Measurements from ENCODE around the gene RESF1.
A peak's percentile ranks its signal among the peaks of the same experiment; 100 is the strongest.
"Not testable (repeated sequence)": the region's sequence is repeated elsewhere in the genome, so short reads cannot be mapped to it uniquely, and the experiment has no call there.

RESF1 gene

GRCh38 chr12:31948697-31949359 is 10.4 kb upstream of the RESF1 start:
- H3K4me1 ChIP-seq (ENCODE audit: insufficient read depth, low read length); H3K4me3 ChIP-seq (ENCODE audit: low read length); H3K27ac ChIP-seq (ENCODE audit: low read depth, low read length); H3K9ac ChIP-seq (ENCODE audit: low read depth, low read length); H3K36me3 ChIP-seq (ENCODE audit: insufficient read depth, low read length); H3K27me3 ChIP-seq (ENCODE audit: insufficient read depth, low read length): not testable (repeated sequence)
- H3K9me3 ChIP-seq (ENCODE audit: insufficient read depth, low read depth, low read length): peaks cover 22% of the 10 kb centered on the region
- WGBS: 90% methylated on average over 3 of the region's 3 CpGs

GRCh38 chr12:31950088-31950487 is 9.1 kb upstream of the RESF1 start:
- no peak overlapping the region for H3K27ac ChIP-seq (ENCODE audit: low read depth, low read length)
- WGBS: 93% methylated on average over 2 of the region's 4 CpGs
- H3K4me1 ChIP-seq (ENCODE audit: insufficient read depth, low read length): no peaks in the 10 kb centered on the region
- H3K9ac ChIP-seq (ENCODE audit: low read depth, low read length): no peak overlapping the region
- H3K36me3 ChIP-seq (ENCODE audit: insufficient read depth, low read length): no peaks in the 10 kb centered on the region
- H3K9me3 ChIP-seq (ENCODE audit: insufficient read depth, low read depth, low read length): peaks cover 15% of the 10 kb centered on the region; the same call in 1 of the 2 replicates
- no peaks in the 10 kb centered on the region for H3K27me3 ChIP-seq (ENCODE audit: insufficient read depth, low read length)
- no peak overlapping the region for H3K4me3 ChIP-seq (ENCODE audit: low read length)

- Histone ChIP-seq H3K36me3 (ENCODE audit: insufficient read depth, low read length) (no peaks in the 10 kb centered on the region), H3K27me3 (ENCODE audit: insufficient read depth, low read length) (no peaks in the 10 kb centered on the region), H3K9ac (ENCODE audit: low read depth, low read length) (no peak overlapping the region), H3K9me3 (ENCODE audit: insufficient read depth, low read depth, low read length) (peaks cover 14% of the 10 kb centered on the region; the same call in 1 of the 2 replicates), H3K27ac (ENCODE audit: low read depth, low read length) (no peak overlapping the region), H3K4me3 (ENCODE audit: low read length) (no peak overlapping the region), H3K4me1 (ENCODE audit: insufficient read depth, low read length) (no peaks in the 10 kb centered on the region)
Measured at GRCh38 chr12:31950492-31950891, 8.7 kb upstream of the RESF1 start.

- Histone ChIP-seq H3K4me3 (ENCODE audit: low read length) (no peak overlapping the region), H3K36me3 (ENCODE audit: insufficient read depth, low read length) (no peaks in the 10 kb centered on the region), H3K27me3 (ENCODE audit: insufficient read depth, low read length) (no peaks in the 10 kb centered on the region), H3K27ac (ENCODE audit: low read depth, low read length) (no peak overlapping the region), H3K9me3 (ENCODE audit: insufficient read depth, low read depth, low read length) (0 out of 2 replicates have a peak, but pooled peaks cover 10% of the 10 kb centered on the region), H3K4me1 (ENCODE audit: insufficient read depth, low read length) (no peaks in the 10 kb centered on the region), H3K9ac (ENCODE audit: low read depth, low read length) (no peak overlapping the region)
- 89% methylated on average over 2 of the region's 4 CpGs for WGBS
Measured at GRCh38 chr12:31951008-31951407, 8.2 kb upstream of the RESF1 start.

GRCh38 chr12:31951939-31952338 is 7.3 kb upstream of the RESF1 start:
- H3K27ac ChIP-seq (ENCODE audit: low read depth, low read length): no peak overlapping the region
- H3K4me1 ChIP-seq (ENCODE audit: insufficient read depth, low read length): no peaks in the 10 kb centered on the region
- H3K9me3 ChIP-seq (ENCODE audit: insufficient read depth, low read depth, low read length): 0 out of 2 replicates have a peak, but pooled peaks cover 10% of the 10 kb centered on the region
- H3K27me3 ChIP-seq (ENCODE audit: insufficient read depth, low read length): no peaks in the 10 kb centered on the region
- WGBS: 91% methylated on average over 1 of the region's 2 CpGs
- no peak overlapping the region for H3K4me3 ChIP-seq (ENCODE audit: low read length)
- no peaks in the 10 kb centered on the region for H3K36me3 ChIP-seq (ENCODE audit: insufficient read depth, low read length)
- no peak overlapping the region for H3K9ac ChIP-seq (ENCODE audit: low read depth, low read length)

- 84% methylated on average over 5 of the region's 5 CpGs for WGBS
- no peaks in the 10 kb centered on the region for H3K36me3 ChIP-seq (ENCODE audit: insufficient read depth, low read length)
- no peak overlapping the region for H3K4me3 ChIP-seq (ENCODE audit: low read length)
- H3K9ac ChIP-seq (ENCODE audit: low read depth, low read length): no peak overlapping the region
- 0 out of 2 replicates have a peak, but pooled peaks cover 8% of the 10 kb centered on the region for H3K9me3 ChIP-seq (ENCODE audit: insufficient read depth, low read depth, low read length)
- H3K4me1 ChIP-seq (ENCODE audit: insufficient read depth, low read length): no peaks in the 10 kb centered on the region
- H3K27me3 ChIP-seq (ENCODE audit: insufficient read depth, low read length): no peaks in the 10 kb centered on the region
- no peak overlapping the region for H3K27ac ChIP-seq (ENCODE audit: low read depth, low read length)
Measured at GRCh38 chr12:31952418-31952817, 6.8 kb upstream of the RESF1 start.

GRCh38 chr12:31954925-31955858 is 4.0 kb upstream of the RESF1 start:
- H3K4me1 ChIP-seq (ENCODE audit: insufficient read depth, low read length): peaks cover 9% of the 10 kb centered on the region; the same call in 1 of the 2 replicates
- no peak overlapping the region for H3K4me3 ChIP-seq (ENCODE audit: low read length)
- 97% methylated on average over 7 of the region's 7 CpGs for WGBS
- no peaks in the 10 kb centered on the region for H3K27me3 ChIP-seq (ENCODE audit: insufficient read depth, low read length)
- no peak overlapping the region for H3K9ac ChIP-seq (ENCODE audit: low read depth, low read length)
- no peak overlapping the region for H3K27ac ChIP-seq (ENCODE audit: low read depth, low read length)
- no peaks in the 10 kb centered on the region for H3K9me3 ChIP-seq (ENCODE audit: insufficient read depth, low read depth, low read length)
- no peaks in the 10 kb centered on the region for H3K36me3 ChIP-seq (ENCODE audit: insufficient read depth, low read length)

GRCh38 chr12:31958569-31959160 is 550 bp upstream of the RESF1 start:
- Histone ChIP-seq H3K4me3 (ENCODE audit: low read length) (peak overlapping the region; percentile 100), H3K4me1 (ENCODE audit: insufficient read depth, low read length) (peaks cover 23% of the 10 kb centered on the region), H3K27me3 (ENCODE audit: insufficient read depth, low read length) (no peaks in the 10 kb centered on the region), H3K36me3 (ENCODE audit: insufficient read depth, low read length) (peaks cover 27% of the 10 kb centered on the region), H3K9ac (ENCODE audit: low read depth, low read length) (peak overlapping the region; percentile 93), H3K9me3 (ENCODE audit: insufficient read depth, low read depth, low read length) (no peaks in the 10 kb centered on the region), H3K27ac (ENCODE audit: low read depth, low read length) (peak overlapping the region; percentile 87; the same call in 1 of the 2 replicates)
- 24% methylated on average over 9 of the region's 10 CpGs for WGBS

- under 1% methylated on average over 46 of the region's 47 CpGs for WGBS
- H3K36me3 ChIP-seq (ENCODE audit: insufficient read depth, low read length): peaks cover 39% of the 10 kb centered on the region
- H3K9me3 ChIP-seq (ENCODE audit: insufficient read depth, low read depth, low read length): no peaks in the 10 kb centered on the region
- peak overlapping the region; percentile 93 for H3K9ac ChIP-seq (ENCODE audit: low read depth, low read length)
- H3K4me3 ChIP-seq (ENCODE audit: low read length): peak overlapping the region; percentile 100
- H3K27ac ChIP-seq (ENCODE audit: low read depth, low read length): peak overlapping the region; percentile 87
- peaks cover 23% of the 10 kb centered on the region for H3K4me1 ChIP-seq (ENCODE audit: insufficient read depth, low read length)
- H3K27me3 ChIP-seq (ENCODE audit: insufficient read depth, low read length): no peaks in the 10 kb centered on the region
Measured at GRCh38 chr12:31959701-31960391, 631 bp downstream of the RESF1 start.

- H3K4me1 ChIP-seq (ENCODE audit: insufficient read depth, low read length): peaks cover 30% of the 10 kb centered on the region
- peak overlapping the region; percentile 100 for H3K4me3 ChIP-seq (ENCODE audit: low read length)
- H3K27ac ChIP-seq (ENCODE audit: low read depth, low read length): no peak overlapping the region
- no peaks in the 10 kb centered on the region for H3K9me3 ChIP-seq (ENCODE audit: insufficient read depth, low read depth, low read length)
- peaks cover 50% of the 10 kb centered on the region for H3K36me3 ChIP-seq (ENCODE audit: insufficient read depth, low read length)
- H3K9ac ChIP-seq (ENCODE audit: low read depth, low read length): no peak overlapping the region
- no peaks in the 10 kb centered on the region for H3K27me3 ChIP-seq (ENCODE audit: insufficient read depth, low read length)
- 68% methylated on average over 2 of the region's 2 CpGs for WGBS
Measured at GRCh38 chr12:31961137-31961536, 1.9 kb downstream of the RESF1 start.
